ENCODE results near the gene TCTA.

DNA sequence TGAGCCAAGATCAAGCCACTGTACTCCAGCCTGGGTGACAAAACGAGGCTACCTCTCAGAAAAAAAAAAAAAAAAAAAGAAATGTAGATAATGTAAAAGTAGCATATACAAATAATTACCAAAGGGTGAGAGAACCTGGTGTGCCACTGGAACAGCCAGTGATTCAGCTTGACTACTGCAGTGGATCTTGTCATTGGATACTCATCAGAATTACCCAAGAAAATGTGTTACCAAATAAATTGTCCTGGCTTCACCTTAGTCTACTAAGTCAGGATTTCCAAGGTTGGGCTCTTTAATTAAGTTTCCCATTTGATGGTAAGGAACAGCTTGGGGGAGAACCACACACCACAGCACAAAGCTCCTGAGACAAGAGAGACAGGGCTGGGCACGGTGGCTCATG lies 15.4 kb downstream of the TCTA start:
- no peak for TF ChIP-seq POLR2A (IDR thresholded peaks at IDR 0.05; ENCODE audit: low read depth, low read length)
- no peak for TF ChIP-seq MAX (IDR thresholded peaks at IDR 0.05; ENCODE audit: insufficient read depth, insufficient read length)
- no peak for TF ChIP-seq CTCF (IDR thresholded peaks at IDR 0.05; ENCODE audit: extremely low read depth in 1 of 2, insufficient read depth in 1 of 2, low read depth in 1 of 2, low read length in 2 of 2)
- TF ChIP-seq POLR2AphosphoS5 (IDR thresholded peaks at IDR 0.05; ENCODE audit: insufficient read depth, low read depth, low read length) = no peak

Measured in endothelial cell of umbilical vein (primary cell).